K562 (cell line): ENCODE results near the gene MTG2. TPM values are rescaled to one million over a fixed set of nuclear protein-coding genes. Genes with fewer than 3 reads are reported as not detected.

Experiments
- ATF2 ChIP-seq: sonication (generic); formaldehyde crosslinking; IDR thresholded peaks from 2 replicates; pipeline ENCODE4 v1.8.1; 2022; ENCODE audit warnings: missing genetic modification reagents
- BCL6 ChIP-seq: fragments of 250-450 bp; sonication (Bioruptor Pico); IDR thresholded peaks from 2 replicates; pipeline ENCODE4 v1.4.0; 2020
- BRD9 ChIP-seq: fragments of 450-650 bp; IDR thresholded peaks from 2 replicates; pipeline ENCODE4 v1.6.1; 2018; ENCODE audit warnings: low read depth; ENCODE audit not compliant: partially characterized antibody
- CC2D1A ChIP-seq: fragments of 450-650 bp; IDR thresholded peaks from 2 replicates; pipeline ENCODE4 v1.6.1; 2017; ENCODE audit warnings: mild to moderate bottlenecking
- CREB3 ChIP-seq: fragments of 450-650 bp; conservative IDR thresholded peaks from 2 replicates; pipeline ENCODE4 v1.6.1; 2016; ENCODE audit warnings: missing genetic modification characterization, low read depth, mild to moderate bottlenecking, missing compliant biosample characterization, moderate library complexity
- CREM ChIP-seq: IDR thresholded peaks from 2 replicates; pipeline ENCODE4 v1.6.1; 2014; ENCODE audit warnings: antibody characterized with exemption, low read depth
- CUX1 ChIP-seq: fragments of 200-800 bp; sonication (Bioruptor generic); IDR thresholded peaks from 2 replicates; pipeline ENCODE4 v1.6.1; 2016; ENCODE audit warnings: missing genetic modification characterization, missing compliant biosample characterization
- FUS ChIP-seq: fragments of 200-400 bp; formaldehyde crosslinking; optimal IDR thresholded peaks from 2 replicates; pipeline ENCODE3; 2017; ENCODE audit warnings: low read depth, low read length
- MCM5 ChIP-seq: fragments of 450-650 bp; IDR thresholded peaks from 2 replicates; pipeline ENCODE4 v1.6.1; 2016; ENCODE audit warnings: low read depth
- NCOA6 ChIP-seq: fragments of 450-650 bp; IDR thresholded peaks from 2 replicates; pipeline ENCODE4 v1.6.1; 2017; ENCODE audit warnings: mild to moderate bottlenecking
- PCBP2 ChIP-seq: fragments of 200-400 bp; formaldehyde crosslinking; IDR thresholded peaks from 2 replicates; pipeline ENCODE4 v1.6.1; 2018; ENCODE audit warnings: low read length, low read depth, mild to moderate bottlenecking, moderate library complexity; ENCODE audit not compliant: poor library complexity, severe bottlenecking
- PML ChIP-seq: IDR thresholded peaks from 2 replicates; pipeline ENCODE4 v1.6.1; 2012; ENCODE audit warnings: low read length, inconsistent platforms
- RBM34 ChIP-seq: fragments of 200-400 bp; formaldehyde crosslinking; IDR thresholded peaks from 2 replicates; pipeline ENCODE4 v1.6.1; 2018; ENCODE audit warnings: low read length, borderline replicate concordance; ENCODE audit not compliant: insufficient read depth
- RNF219 ChIP-seq: fragments of 250-450 bp; sonication (Bioruptor Pico); IDR thresholded peaks from 2 replicates; pipeline ENCODE4 v1.5.0; 2022; ENCODE audit warnings: mild to moderate bottlenecking
- SIX5 ChIP-seq, 2 experiments: IDR thresholded peaks; 2 replicates each; pipeline ENCODE4 v1.6.1; 2011; ENCODE audit warnings: low read length in 2 of 2, borderline replicate concordance in 1 of 2, low read depth in 1 of 2, mild to moderate bottlenecking in 1 of 2, moderate library complexity in 1 of 2; ENCODE audit not compliant: insufficient read depth in 1 of 2
- TGIF2 ChIP-seq: sonication (generic); formaldehyde crosslinking; IDR thresholded peaks from 2 replicates; pipeline ENCODE4 v1.8.1; 2022; ENCODE audit warnings: mild to moderate bottlenecking, missing genetic modification reagents, moderate library complexity
- ZNF785 ChIP-seq: fragments of 250-450 bp; sonication (Bioruptor Pico); IDR thresholded peaks from 2 replicates; pipeline ENCODE4 v1.4.0; 2020; ENCODE audit warnings: mild to moderate bottlenecking
- polyA plus RNA-seq, 8 experiments: library from polyadenylated mRNA; depleted of rRNA in 4 of 8; stranded (reverse) in 5 of 8; unstranded in 3 of 8; fragments of >200 nt; fragmentation: Nextera tagmentation in 2 of 8; fragmentation: Illumina TruSeq in 1 of 8; extraction: Ambion mirVana in 2 of 8; extraction: Trizol in 1 of 8; gene quantifications; 2 replicates each; pipeline versions ENCODE4 v1.2.1 to v1.2.3, GENCODE V29; 2011 to 2014; ENCODE audit warnings: inconsistent platforms in 1 of 8, missing spikeins in 1 of 8
- total RNA-seq, 7 experiments: library from RNA; depleted of rRNA in 6 of 7; stranded (reverse); fragments of >200 nt in 6 of 7; fragmentation: Illumina TruSeq in 2 of 7; extraction: Trizol in 2 of 7; gene quantifications; 2 replicates each; pipeline versions ENCODE4 v1.2.1 to v1.2.3, GENCODE V29; 2011 to 2021; ENCODE audit warnings: low replicate concordance in 1 of 7

MTG2 gene
- total and polyA plus RNA-seq, 9 of the 15 experiments (the other 6 are each of a cell fraction or from before 2014, with no cell fraction given): 8.7 to 67.5 (median 44.5) TPM

- no peak for TF ChIP-seq ZNF785 (CRISPR knock-in tag)
- TF ChIP-seq PML: peak; percentile 85
- TF ChIP-seq BRD9: no peak
- TF ChIP-seq TGIF2 (CRISPR knock-in tag): no peak
- TF ChIP-seq ATF2 (CRISPR knock-in tag): no peak
- TF ChIP-seq FUS: peak; percentile 41
- no peak for TF ChIP-seq RNF219 (CRISPR knock-in tag)
- TF ChIP-seq SIX5 (IDR thresholded peaks at IDR 0.05; ENCODE audit: borderline replicate concordance in 1 of 2, insufficient read depth in 1 of 2, low read depth in 1 of 2, low read length in 2 of 2): peak in 1 of 2 experiments; percentile 41; a peak in 1 of 4 replicates
- no peak for TF ChIP-seq NCOA6
- peak; percentile 99 for TF ChIP-seq CREM
- TF ChIP-seq BCL6 (CRISPR knock-in tag): no peak
- no peak for TF ChIP-seq PCBP2
- TF ChIP-seq CC2D1A: peak; percentile 89; the same call in 1 of the 2 replicates
- TF ChIP-seq CUX1 (CRISPR knock-in tag): no peak
- no peak for TF ChIP-seq MCM5
- no peak for TF ChIP-seq RBM34
- no peak for TF ChIP-seq CREB3
Observed at GRCh38 chr20:62182469-62183425, at the start of gene MTG2 (continued).
